ENCODE data around the gene SNX11.
"Not testable (repeated sequence)": the region's sequence is repeated elsewhere in the genome, so short reads cannot be mapped to it uniquely, and the experiment has no call there.

Gene SNX11

DNA sequence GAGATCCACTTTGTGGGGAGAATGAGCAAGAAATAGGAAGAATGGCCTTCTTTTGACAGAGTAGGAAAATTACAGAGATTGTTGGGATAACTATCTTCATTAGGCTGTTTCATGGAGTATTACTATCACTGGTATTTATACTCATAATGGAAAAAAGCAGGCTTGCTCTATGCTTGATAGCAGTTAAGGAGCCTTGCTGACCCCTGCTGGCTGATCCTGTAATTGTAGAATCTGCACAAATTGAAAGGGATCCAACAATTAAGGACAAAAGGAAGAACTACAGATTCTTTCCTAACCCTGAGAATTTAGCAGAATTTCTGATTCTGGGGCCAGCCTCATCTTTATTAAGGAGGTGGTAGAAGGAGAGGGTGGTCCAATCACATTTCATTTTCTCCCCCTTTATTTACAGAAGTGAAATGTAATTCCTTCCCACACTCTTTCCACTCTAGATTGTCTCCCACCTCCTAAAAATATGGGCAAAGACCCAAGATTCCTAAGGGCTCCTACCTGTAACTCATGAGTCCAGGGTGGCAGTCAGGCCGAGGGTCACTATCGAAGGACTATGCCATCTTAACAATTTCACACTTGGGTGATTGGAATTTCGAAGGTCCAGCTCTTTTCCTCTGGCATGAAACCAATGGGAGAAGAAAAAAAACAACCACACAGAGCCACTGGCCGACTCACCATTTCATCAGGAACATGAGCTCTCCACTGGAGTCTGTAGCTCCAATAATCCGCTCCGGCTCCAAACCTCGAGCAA, 33.1 kb upstream of the SNX11 start:
- no peak for TF ChIP-seq ZNF274 (IDR thresholded peaks at IDR 0.05; ENCODE audit: low read depth, low read length)
- no peak overlapping the region for H3K4me3 ChIP-seq (ENCODE audit: low read length)

DNA sequence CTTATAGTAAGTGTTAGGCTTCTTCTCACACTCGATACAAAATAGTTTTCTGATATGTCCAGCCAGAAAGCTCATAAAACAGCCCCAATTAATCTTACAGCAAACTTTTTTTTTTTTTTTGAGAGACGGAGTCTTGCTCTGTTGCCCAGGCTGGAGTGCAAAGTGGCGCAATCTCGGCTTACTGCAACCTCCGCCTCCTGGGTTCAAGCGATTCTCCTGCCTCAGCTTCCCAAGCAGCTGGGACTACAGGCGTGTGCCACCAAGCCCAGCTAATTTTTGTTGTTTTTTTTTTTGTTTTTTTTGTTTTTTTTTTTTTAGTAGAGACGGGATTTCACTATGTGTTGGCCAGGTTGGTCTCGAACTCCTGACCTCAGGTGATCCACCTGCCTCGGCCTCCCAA, 30.4 kb upstream of the SNX11 start:
- not testable (repeated sequence) for H3K4me3 ChIP-seq (ENCODE audit: low read length)

DNA sequence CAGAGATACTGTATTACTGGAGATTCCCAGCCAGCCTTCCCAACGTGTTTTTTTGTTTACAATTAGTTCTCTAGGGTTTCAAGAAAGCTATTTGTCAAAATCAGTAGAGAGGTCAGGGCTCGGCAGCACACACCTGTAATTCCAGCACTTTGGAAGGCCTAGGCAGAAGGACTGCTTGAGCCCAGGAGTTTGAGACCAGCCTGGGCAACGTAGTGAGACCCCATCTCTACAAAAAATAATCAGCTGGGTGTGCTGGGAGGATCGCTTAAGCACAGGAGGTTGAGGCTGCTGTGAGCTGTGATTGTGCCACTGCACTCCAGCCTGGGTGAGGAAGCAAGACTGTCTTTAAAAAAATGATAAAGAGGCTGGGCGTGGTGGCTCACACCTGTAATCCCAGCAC, 25.7 kb upstream of the SNX11 start:
- H3K4me3 ChIP-seq (ENCODE audit: low read length): no peak overlapping the region
- no peak for TF ChIP-seq ZNF274 (IDR thresholded peaks at IDR 0.05; ENCODE audit: low read depth, low read length)

DNA sequence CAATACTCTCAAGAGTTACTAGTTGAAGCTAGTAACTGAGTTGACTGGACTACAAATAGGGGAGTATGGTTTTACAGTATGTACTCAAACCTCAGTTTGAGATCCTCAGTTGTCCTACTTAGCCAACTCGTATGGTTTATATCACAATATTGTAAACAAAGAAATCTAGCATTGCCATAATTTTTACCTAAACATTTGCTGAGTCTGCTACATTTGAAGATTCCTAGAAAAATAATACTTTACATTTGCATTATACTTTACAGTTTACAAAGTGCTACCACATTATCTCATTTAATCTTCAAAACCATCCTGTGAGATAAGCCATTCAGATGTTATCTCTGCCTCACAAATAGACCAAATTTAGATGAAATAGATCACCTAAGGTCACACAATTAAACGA, 22.6 kb upstream of the SNX11 start:
- no peak overlapping the region for H3K4me3 ChIP-seq (ENCODE audit: low read length)
- TF ChIP-seq ZNF274 (IDR thresholded peaks at IDR 0.05; ENCODE audit: low read depth, low read length): no peak

DNA sequence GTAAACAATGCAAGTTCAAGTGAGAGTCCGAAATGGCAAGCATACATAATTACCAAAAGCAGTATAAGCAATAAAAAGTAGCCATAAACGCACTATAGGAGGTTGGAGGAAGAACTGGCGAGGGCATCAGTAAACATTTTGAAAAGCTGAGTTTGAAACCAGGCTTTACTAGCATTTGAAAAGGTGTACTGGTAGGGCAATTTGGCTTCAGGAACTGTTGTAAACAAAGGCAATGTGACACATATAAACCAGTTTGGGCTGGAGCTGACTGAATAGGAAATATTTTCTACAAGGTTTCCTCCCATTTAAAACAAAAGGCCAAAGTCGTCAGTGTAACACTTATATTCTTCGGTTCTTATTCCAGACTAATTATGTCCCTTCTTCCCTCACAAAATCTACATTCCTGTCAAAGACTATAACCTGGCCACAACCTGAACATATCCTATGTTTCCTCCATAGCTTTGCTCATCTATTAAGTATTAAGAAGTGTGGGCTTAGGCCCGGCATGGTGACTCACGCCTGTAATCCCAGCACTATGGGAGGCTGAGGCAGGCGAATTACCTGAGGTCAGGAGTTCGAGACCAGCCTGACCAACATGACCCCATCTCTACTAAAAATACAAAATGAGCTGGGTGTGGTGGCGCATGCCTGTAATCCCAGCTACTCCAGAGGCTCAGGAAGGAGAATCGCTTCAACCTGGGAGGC, 14.1 kb upstream of the SNX11 start:
- no peak for TF ChIP-seq ZNF274 (IDR thresholded peaks at IDR 0.05; ENCODE audit: low read depth, low read length)
- no peak overlapping the region for H3K4me3 ChIP-seq (ENCODE audit: low read length)

DNA sequence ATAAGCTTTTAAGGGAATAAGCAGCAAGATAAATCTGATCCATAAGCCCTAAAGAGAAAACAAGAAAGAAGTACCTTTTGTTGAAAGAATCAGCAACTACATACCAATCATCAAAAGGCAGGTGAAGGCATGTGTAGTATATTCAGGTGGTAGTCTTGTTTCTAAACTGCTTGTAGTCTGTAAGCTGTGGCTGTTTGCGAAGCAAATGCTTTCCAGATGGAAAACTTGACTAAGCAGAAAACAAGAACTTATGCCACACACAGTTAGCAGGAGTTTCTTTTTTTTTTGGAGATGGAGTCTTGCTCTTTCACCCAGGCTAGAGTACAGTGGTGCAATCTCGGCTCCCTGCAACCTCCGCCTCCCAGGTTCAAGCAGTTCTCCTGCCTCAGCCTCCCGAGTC, 12.0 kb upstream of the SNX11 start:
- no peak overlapping the region for H3K4me3 ChIP-seq (ENCODE audit: low read length)
- TF ChIP-seq ZNF274 (IDR thresholded peaks at IDR 0.05; ENCODE audit: low read depth, low read length): no peak

DNA sequence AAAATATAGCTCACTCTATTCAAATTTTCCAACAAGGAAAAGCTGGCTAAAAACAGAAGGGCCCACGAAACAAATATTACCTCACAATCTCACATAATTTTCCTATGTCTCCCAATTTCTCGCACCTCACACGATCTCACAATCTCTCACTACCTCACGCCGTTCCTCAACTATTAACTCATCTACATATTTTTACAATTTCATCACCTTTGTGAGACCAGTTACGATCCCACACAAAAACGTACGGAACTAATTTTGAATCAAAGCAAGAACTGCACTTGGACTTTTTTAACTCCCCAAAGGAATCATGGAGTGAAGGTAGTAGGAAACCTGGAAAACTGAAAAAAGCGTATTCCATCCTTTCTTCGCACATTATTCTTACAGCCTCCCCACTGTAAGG, 7.4 kb upstream of the SNX11 start:
- H3K4me3 ChIP-seq (ENCODE audit: low read length): peak overlapping the region; percentile 68
- TF ChIP-seq ZNF274 (IDR thresholded peaks at IDR 0.05; ENCODE audit: low read depth, low read length): no peak

DNA sequence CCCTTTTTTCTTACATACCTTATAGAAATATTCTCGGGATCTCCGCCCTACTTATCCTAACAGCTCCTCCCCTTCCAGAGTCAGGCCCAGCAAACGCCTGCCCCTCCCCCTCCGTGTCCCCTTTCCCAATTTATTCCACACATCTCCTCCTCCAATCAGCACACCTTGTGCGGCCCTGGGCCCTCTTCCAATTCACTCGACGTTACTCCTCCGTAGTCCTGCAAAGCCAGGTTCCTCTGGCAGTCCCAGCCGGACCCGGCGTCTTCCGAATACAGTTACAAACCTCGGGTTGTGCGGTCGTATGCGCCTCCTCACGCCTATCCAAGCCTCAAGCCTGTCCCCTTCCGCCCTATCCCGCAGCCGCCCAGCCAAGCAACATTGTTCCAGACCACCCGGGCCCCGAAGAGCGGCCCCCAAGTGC, 7.0 kb upstream of the SNX11 start:
- TF ChIP-seq ZNF274 (IDR thresholded peaks at IDR 0.05; ENCODE audit: low read depth, low read length): no peak
- H3K4me3 ChIP-seq (ENCODE audit: low read length): peak overlapping the region; percentile 68

DNA sequence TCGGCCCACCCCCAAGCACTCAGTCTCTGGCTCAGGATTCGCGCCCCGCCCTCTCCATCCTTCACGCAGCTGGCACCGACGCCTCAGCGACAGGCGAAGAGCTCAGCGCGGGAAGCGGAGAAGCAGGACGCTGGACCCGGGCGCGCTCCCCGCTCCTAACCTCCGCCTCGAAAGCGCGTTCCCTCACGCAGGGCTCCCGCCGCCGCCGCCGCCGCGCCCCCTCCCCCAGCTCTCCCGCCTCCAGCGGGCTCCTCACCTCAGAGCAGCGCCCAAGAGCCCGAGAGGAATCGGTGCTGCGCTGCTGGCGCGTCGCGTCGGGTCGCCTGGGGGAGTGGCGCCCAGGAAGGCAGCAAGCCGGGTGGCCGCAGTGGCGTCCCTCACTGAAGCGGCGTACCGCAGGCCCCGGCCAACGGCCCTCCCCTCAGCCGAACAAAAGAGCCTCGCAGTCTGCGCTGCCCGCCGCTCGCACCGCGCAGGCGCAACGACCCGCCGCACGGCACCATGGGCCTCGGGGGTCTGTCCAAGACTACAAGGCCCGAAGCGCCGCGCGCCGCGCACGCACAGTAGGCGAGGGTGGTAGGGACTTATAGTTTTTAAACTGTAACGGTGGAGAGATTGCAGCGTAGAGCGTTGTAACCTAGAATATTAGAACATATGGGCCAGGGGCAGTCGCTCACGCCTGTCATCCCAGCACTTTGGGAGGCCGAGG, 6.4 kb upstream of the SNX11 start, which contains the start of gene CBX1:
Gene CBX1 (minus strand): TSS at position 467 of the 709 bp plus-strand sequence. CDS start 24,474 bp downstream, outside the sequence.
- TF ChIP-seq ZNF274 (IDR thresholded peaks at IDR 0.05; ENCODE audit: low read depth, low read length): no peak
- peak within 1 kb of the TSS; percentile 68 for H3K4me3 ChIP-seq (ENCODE audit: low read length)

DNA sequence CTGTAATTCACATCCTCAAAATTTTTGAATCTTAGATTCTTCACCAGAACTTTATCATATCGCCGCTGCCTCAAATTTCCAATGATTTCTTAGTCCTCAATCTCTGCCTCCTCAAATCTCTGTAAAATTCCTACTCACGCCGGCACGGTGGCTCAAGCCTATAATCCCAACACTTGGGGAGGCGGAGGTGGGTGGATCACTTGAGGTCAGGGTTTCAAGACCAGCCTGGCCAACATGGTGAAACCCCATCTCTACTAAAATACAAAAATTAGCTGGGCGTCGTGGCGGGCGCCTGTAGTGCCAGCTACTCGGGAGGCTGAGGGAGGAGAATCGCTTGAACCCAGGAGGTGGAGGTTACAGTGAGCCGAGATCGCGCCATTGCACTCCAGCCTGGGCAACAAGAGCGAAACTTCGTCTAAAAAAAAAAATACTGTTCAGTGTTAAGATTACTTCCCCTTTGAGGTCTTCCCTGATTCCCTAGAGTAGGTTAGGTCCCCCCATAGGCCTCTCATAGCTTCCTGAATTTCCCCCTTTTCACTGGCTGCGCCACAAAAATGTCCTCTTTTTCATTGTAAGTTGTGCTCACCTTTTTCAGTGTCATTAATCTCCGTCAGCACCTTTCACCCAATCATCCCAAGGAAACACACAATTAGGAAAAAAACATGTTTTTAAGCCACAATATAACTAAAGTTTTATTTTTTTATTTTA, 5.4 kb upstream of the SNX11 start:
- no peak for TF ChIP-seq ZNF274 (IDR thresholded peaks at IDR 0.05; ENCODE audit: low read depth, low read length)
- peak overlapping the region; percentile 68; the same call in 1 of the 2 replicates for H3K4me3 ChIP-seq (ENCODE audit: low read length)

DNA sequence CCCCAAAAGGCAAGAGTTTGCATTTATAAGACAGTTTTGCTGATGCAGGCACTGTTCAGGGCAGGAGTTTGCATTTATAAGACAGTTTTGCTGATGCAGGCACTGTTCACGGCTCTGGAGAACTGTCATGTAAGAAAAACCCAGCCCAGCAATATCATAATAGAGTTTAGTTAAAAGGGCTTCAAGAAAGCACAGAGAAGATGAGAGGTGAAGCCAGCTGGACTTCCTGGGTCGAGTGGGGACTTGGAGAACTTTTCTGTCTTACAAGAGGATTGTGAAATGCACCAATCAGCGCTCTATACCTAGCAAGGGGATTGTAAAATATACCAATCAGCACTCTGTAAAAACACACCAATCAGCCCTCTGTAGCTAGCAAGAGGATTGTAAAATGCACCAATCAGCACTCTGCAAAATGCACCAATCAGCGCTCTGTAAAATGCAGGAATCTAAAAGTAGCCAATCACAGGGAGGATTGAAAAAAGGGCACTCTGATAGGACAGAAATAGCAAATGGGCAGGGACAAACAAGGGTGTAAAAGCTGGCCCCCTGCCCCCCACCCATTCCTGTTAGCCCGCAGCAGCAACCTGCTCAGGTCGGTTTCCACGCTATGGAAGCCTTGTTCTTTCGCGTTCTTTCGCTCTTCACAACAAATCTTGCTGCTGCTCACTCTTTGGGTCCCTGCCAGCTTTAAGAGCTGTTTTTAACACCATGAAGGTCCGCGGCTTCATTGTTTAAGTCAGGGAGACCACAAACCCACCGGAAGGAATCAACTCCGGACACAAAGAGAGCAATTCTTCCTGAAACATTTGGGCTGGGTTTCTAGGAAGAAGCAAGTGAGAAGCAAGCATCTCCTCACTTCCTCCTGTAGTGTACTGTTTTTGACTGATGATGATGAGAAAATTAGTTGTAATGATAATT, 4.5 kb upstream of the SNX11 start:
- no peak for TF ChIP-seq ZNF274 (IDR thresholded peaks at IDR 0.05; ENCODE audit: low read depth, low read length)
- no peak overlapping the region for H3K4me3 ChIP-seq (ENCODE audit: low read length)

DNA sequence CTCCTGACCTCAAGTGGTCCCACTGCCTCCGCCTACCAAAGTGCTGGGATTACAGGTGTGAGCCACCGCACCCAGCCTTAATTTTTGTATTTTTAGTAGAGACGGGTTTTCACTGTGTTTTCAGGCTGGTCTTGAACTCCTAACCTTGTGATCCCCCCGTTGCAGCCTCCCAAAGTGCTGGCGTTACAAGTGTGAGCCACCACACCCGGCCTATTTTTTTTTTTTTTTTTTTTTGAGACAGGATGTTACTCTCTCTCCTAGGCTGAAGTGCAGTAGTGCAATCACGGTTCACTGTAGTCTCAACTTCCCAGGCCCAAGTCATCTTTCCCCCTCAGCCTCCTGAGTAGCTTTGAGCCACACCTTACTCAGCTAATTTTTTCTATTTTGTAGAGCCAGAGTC, 3.1 kb upstream of the SNX11 start:
- TF ChIP-seq ZNF274 (IDR thresholded peaks at IDR 0.05; ENCODE audit: low read depth, low read length): no peak

DNA sequence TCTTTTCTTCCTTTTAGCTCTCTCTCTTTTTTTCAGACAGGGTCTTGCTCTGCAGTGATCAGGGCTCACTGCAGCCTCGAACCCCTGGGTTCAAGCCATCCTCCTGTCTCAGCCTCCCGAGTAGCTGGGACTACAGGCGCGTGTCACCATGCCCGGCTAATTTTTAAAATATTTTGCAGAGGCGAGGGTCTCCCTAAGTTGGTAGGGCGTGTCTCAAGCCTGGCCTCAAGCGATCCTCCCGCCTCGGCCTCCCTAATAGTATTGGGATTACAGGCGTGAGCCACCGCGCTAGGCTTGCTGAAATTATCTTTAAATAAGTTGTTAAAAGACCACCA, 797 bp upstream of the SNX11 start:
- no peak for TF ChIP-seq ZNF274 (IDR thresholded peaks at IDR 0.05; ENCODE audit: low read depth, low read length)
- peak overlapping the region; percentile 99 for H3K4me3 ChIP-seq (ENCODE audit: low read length)

More for the DNA sequence above, 3.1 kb upstream of the SNX11 start:
- H3K4me3 ChIP-seq (ENCODE audit: low read length): no peak overlapping the region

All from GM08714 (cell line).